Astrocyte (in vitro differentiated cells and primary cell): Measurements from ENCODE around the gene SAMD4B.

Experiments
- CTCF ChIP-seq: IDR thresholded peaks from 2 replicates; pipeline ENCODE4 v1.5.1; 2011; ENCODE audit warnings: low read depth, mild to moderate bottlenecking, inconsistent platforms, low read length, moderate library complexity; ENCODE audit not compliant: insufficient read depth
- EZH2 ChIP-seq: IDR thresholded peaks from 2 replicates; pipeline ENCODE4 v1.6.1; 2012; ENCODE audit warnings: mild to moderate bottlenecking, low read length, inconsistent platforms; ENCODE audit not compliant: insufficient read depth

- TF ChIP-seq EZH2 = no peak
- TF ChIP-seq CTCF = no peak
These were observed 8.7 kb upstream of the SAMD4B start for GRCh38 chr19:39333507-39333906.
